Keratinocyte (primary cell): ENCODE results near the gene UBR3. TPM values are rescaled to one million over a fixed set of nuclear protein-coding genes. Genes with fewer than 3 reads are reported as not detected.
A peak's percentile ranks its signal among the peaks of the same experiment; 100 is the strongest.

Source experiments
- DNase-seq: peaks from one replicate; pipeline ENCODE4 v3.0.0-alpha.2; 2011; ENCODE audit warnings: low read depth, missing footprints, low spot score
- FAIRE-seq: peaks from 2 replicates; lab custom pipeline; 2011; peaks lifted over from hg19 to GRCh38; lab: Jason Lieb, UNC
- H2AFZ ChIP-seq: 2 replicates; pipeline ENCODE4 v1.6.0; 2012; ENCODE audit warnings: low read length, control low read depth, inconsistent platforms; ENCODE audit not compliant: control insufficient read depth
- H3K27ac ChIP-seq: 2 replicates; pipeline ENCODE4 v1.5.1; 2011; ENCODE audit warnings: low read length; ENCODE audit not compliant: control insufficient read depth, insufficient read depth
- H3K27me3 ChIP-seq: 3 replicates; pipeline ENCODE4 v1.6.0; 2011; ENCODE audit warnings: low read length; ENCODE audit not compliant: control insufficient read depth, insufficient read depth; ENCODE audit errors: extremely low read depth
- H3K36me3 ChIP-seq, 2 experiments: 2 replicates in 1 of 2; 3 replicates in 1 of 2; pipeline ENCODE4 v1.5.1; 2011; ENCODE audit warnings: low read length in 2 of 2, mild to moderate bottlenecking in 1 of 2; ENCODE audit not compliant: control insufficient read depth in 2 of 2, insufficient read depth in 2 of 2; ENCODE audit errors: extremely low read depth in 1 of 2
- H3K4me1 ChIP-seq: 3 replicates; pipeline ENCODE4 v1.5.1; 2011; ENCODE audit warnings: low read length; ENCODE audit not compliant: control insufficient read depth, insufficient read depth; ENCODE audit errors: extremely low read depth
- H3K4me2 ChIP-seq: 3 replicates; pipeline ENCODE4 v1.6.0; 2011; ENCODE audit warnings: low read depth, low read length; ENCODE audit not compliant: control insufficient read depth, insufficient read depth; ENCODE audit errors: extremely low read depth
- H3K4me3 ChIP-seq, 3 experiments: fragments of 200-600 bp in 1 of 3; sonication (generic) in 1 of 3; 2 replicates in 2 of 3; 3 replicates in 1 of 3; pipeline ENCODE4 v1.5.1; 2011 to 2016; ENCODE audit warnings: low read length in 3 of 3, mild to moderate bottlenecking in 3 of 3, control low read depth in 2 of 3, inconsistent platforms in 1 of 3, low read depth in 1 of 3, mixed read lengths in 1 of 3, mixed run types in 1 of 3, moderate library complexity in 1 of 3; ENCODE audit not compliant: control insufficient read depth in 2 of 3, insufficient read depth in 2 of 3; ENCODE audit errors: extremely low read depth in 1 of 3
- H3K79me2 ChIP-seq: 2 replicates; pipeline ENCODE4 v1.6.0; 2012; ENCODE audit warnings: low read length; ENCODE audit not compliant: control insufficient read depth, insufficient read depth
- H3K9ac ChIP-seq: 3 replicates; pipeline ENCODE4 v1.6.0; 2011; ENCODE audit warnings: low read length; ENCODE audit not compliant: control insufficient read depth, insufficient read depth; ENCODE audit errors: extremely low read depth
- H3K9me1 ChIP-seq: 3 replicates; pipeline ENCODE4 v1.6.0; 2011; ENCODE audit warnings: low read length; ENCODE audit not compliant: control insufficient read depth, insufficient read depth; ENCODE audit errors: extremely low read depth
- H3K9me3 ChIP-seq: 2 replicates; pipeline ENCODE4 v1.5.1; 2012; ENCODE audit warnings: low read depth, low read length; ENCODE audit not compliant: control insufficient read depth
- H4K20me1 ChIP-seq: 3 replicates; pipeline ENCODE4 v1.6.0; 2011; ENCODE audit warnings: low read length; ENCODE audit not compliant: control insufficient read depth, insufficient read depth; ENCODE audit errors: extremely low read depth
- EZH2 ChIP-seq: IDR thresholded peaks from one replicate; pipeline ENCODE4 v1.6.1; 2012; ENCODE audit warnings: inconsistent platforms, mild to moderate bottlenecking, low read length, moderate library complexity
- dilution Hi-C: fragments of 300-500 bp; cut with MboI; formaldehyde crosslinking; loops from one replicate; pipeline ENCODE4 v1.7.0; 2020; ENCODE audit warnings: low sequenced_read_pairs; ENCODE audit not compliant: extremely low pct_ligation_motif_present
- polyA plus RNA-seq, 5 experiments: library from polyadenylated mRNA; depleted of rRNA in 3 of 5; stranded (reverse) in 3 of 5; stranded (forward) in 1 of 5; unstranded in 1 of 5; fragments of >200 nt; gene quantifications; 1 replicate in 1 of 5; 2 replicates in 3 of 5; 3 replicates in 1 of 5; pipeline versions ENCODE4 v1.2.1 to v1.2.3, GENCODE V29; 2011 to 2012; ENCODE audit warnings: missing spikeins in 2 of 5, low read depth in 1 of 5, low replicate concordance in 1 of 5
- TF ChIP-seq, protein P1 (sequence below), 3 experiments: IDR thresholded peaks in 1 of 3; conservative IDR thresholded peaks in 1 of 3; optimal IDR thresholded peaks in 1 of 3; 2 replicates in 2 of 3; 3 replicates in 1 of 3; pipeline versions ENCODE3 to v1.5.1; 2011; ENCODE audit warnings: low read length in 3 of 3, mild to moderate bottlenecking in 3 of 3, moderate library complexity in 2 of 3, control low read depth in 1 of 3, inconsistent platforms in 1 of 3; ENCODE audit not compliant: insufficient read depth in 2 of 3; ENCODE audit errors: extremely low read depth in 1 of 3

The UBR3 gene
- polyA plus RNA-seq, 1 donor (not counting 4 experiments of a cell fraction or from before 2014, with no cell fraction given): 14.7 TPM

DNA sequence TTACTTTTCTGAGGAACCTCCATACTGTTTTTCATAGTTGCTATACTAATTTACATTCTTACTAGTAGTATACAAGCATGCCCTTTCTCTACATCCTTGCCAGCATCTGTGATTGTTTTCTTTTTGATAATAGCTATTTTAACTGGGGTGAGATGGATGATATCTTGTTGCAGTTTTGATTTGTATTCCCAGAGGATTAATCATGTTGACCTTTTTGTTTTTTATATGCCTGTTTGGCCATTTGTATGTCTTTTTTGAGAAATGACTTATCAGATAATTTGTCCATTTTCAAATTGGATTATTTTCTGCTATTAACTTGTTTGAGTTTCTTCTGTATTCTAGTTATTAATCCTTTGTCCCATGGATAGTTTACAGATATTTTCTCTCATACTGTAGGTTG lies 141.5 kb downstream of the UBR3 start:
- no peak for TF ChIP-seq EZH2
- TF ChIP-seq, protein P1, sequence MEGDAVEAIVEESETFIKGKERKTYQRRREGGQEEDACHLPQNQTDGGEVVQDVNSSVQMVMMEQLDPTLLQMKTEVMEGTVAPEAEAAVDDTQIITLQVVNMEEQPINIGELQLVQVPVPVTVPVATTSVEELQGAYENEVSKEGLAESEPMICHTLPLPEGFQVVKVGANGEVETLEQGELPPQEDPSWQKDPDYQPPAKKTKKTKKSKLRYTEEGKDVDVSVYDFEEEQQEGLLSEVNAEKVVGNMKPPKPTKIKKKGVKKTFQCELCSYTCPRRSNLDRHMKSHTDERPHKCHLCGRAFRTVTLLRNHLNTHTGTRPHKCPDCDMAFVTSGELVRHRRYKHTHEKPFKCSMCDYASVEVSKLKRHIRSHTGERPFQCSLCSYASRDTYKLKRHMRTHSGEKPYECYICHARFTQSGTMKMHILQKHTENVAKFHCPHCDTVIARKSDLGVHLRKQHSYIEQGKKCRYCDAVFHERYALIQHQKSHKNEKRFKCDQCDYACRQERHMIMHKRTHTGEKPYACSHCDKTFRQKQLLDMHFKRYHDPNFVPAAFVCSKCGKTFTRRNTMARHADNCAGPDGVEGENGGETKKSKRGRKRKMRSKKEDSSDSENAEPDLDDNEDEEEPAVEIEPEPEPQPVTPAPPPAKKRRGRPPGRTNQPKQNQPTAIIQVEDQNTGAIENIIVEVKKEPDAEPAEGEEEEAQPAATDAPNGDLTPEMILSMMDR (optimal IDR thresholded peaks at IDR 0.05 in 1 of 3, IDR thresholded peaks at IDR 0.05 in 1 of 3, conservative IDR thresholded peaks at IDR 0.05 in 1 of 3; ENCODE audit: extremely low read depth in 1 of 3, insufficient read depth in 2 of 3, low read length in 3 of 3): no peak
- Histone ChIP-seq H2AFZ (no peak overlapping the region), H3K4me1 (no peaks in the 10 kb centered on the region), H4K20me1 (no peaks in the 10 kb centered on the region), H3K9ac (no peak overlapping the region), H3K27ac (no peak overlapping the region), H3K9me1 (no peaks in the 10 kb centered on the region), H3K4me3 (no peak overlapping the region), H3K79me2 (no peaks in the 10 kb centered on the region), H3K9me3 (no peaks in the 10 kb centered on the region), H3K27me3 (no peaks in the 10 kb centered on the region), H3K36me3 (peaks cover 0 to 3% of the 10 kb centered on the region in 2 experiments), H3K4me2 (no peak overlapping the region)
- FAIRE-seq (no peak), DNase-seq (no peak)
- dilution Hi-C loops: no loop called here

DNA sequence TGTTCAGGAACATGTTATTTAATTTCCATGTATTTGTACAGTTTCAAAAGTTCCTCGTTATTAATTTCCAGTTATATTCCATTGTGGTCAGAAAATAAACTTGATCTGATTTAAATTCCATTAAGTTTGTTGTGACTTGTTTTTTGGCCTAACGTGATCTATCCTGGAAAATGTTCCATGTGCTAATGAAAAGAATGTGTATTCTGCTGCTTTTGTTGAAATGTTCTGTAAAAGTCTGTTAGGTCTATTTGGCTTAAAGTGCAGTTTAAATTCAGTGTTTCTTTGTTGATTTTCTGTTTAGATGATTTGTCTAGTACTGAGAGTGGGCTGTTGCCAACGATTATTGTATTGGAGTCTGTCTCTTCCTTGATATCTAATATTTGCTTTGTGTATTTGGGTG lies 148.0 kb downstream of the UBR3 start:
- Histone ChIP-seq H3K4me3 (no peak overlapping the region), H2AFZ (no peak overlapping the region), H3K9ac (no peak overlapping the region), H3K4me1 (no peaks in the 10 kb centered on the region), H3K36me3 (peaks cover 2% of the 10 kb centered on the region in 2 experiments), H3K4me2 (no peak overlapping the region), H4K20me1 (no peaks in the 10 kb centered on the region), H3K27me3 (no peaks in the 10 kb centered on the region), H3K9me1 (no peaks in the 10 kb centered on the region), H3K9me3 (no peaks in the 10 kb centered on the region), H3K27ac (no peak overlapping the region), H3K79me2 (no peaks in the 10 kb centered on the region)
- DNase-seq: no peak
- dilution Hi-C loops: no loop called here
- peak; percentile 57 for FAIRE-seq
- TF ChIP-seq, protein P1 (optimal IDR thresholded peaks at IDR 0.05 in 1 of 3, IDR thresholded peaks at IDR 0.05 in 1 of 3, conservative IDR thresholded peaks at IDR 0.05 in 1 of 3; ENCODE audit: extremely low read depth in 1 of 3, insufficient read depth in 2 of 3, low read length in 3 of 3): no peak
- TF ChIP-seq EZH2: no peak
